Stimulated activated CD8-positive, alpha-beta memory T cell treated with anti-CD3 and anti-CD28 coated beads, Interleukin-15, amount 100 ng/mL, for 1 hour (primary cell): ENCODE measurements around the gene SYCE3.

Experiments used
- DNase-seq: peaks from one replicate; pipeline ENCODE4 v3.0.0-alpha.2; 2020; ENCODE audit warnings: low read depth

SYCE3 gene

GRCh38 chr22:50600538-50600937 is 37.8 kb upstream of the SYCE3 start, which contains the start of gene MAPK8IP2:
TSS of gene MAPK8IP2 (plus strand) at chr22:50600793. CDS start at chr22:50600819, 26 bp downstream.
- no peak for DNase-seq

GRCh38 chr22:50599816-50600455 is 37.2 kb upstream of the SYCE3 start:
- no peak for DNase-seq

- no peak for DNase-seq
These were observed 34.4 kb upstream of the SYCE3 start for GRCh38 chr22:50597097-50597496.

GRCh38 chr22:50595189-50595588 is 32.5 kb upstream of the SYCE3 start:
- DNase-seq = no peak

GRCh38 chr22:50587407-50587806 is 24.7 kb upstream of the SYCE3 start:
- no peak for DNase-seq

GRCh38 chr22:50586416-50586815 is 23.7 kb upstream of the SYCE3 start:
- no peak for DNase-seq

GRCh38 chr22:50585781-50586180 is 23.1 kb upstream of the SYCE3 start:
- no peak for DNase-seq

- no peak for DNase-seq
These were observed 22.5 kb upstream of the SYCE3 start for GRCh38 chr22:50585238-50585637.

GRCh38 chr22:50584106-50585096 is 21.7 kb upstream of the SYCE3 start:
- DNase-seq = no peak

- DNase-seq = no peak
These were observed 20.7 kb upstream of the SYCE3 start for GRCh38 chr22:50583294-50583861.

GRCh38 chr22:50582493-50583293 is 20.0 kb upstream of the SYCE3 start, which contains the start of gene CHKB:
TSS of gene CHKB (minus strand) at chr22:50582849. CDS start at chr22:50582781, 68 bp downstream.
- peak; percentile 94 for DNase-seq

GRCh38 chr22:50581950-50582492 is 19.3 kb upstream of the SYCE3 start:
- no peak for DNase-seq

GRCh38 chr22:50581031-50581949 is 18.6 kb upstream of the SYCE3 start:
- no peak for DNase-seq

- no peak for DNase-seq
These were observed 17.0 kb upstream of the SYCE3 start for GRCh38 chr22:50579752-50580151.

GRCh38 chr22:50578776-50579310 is 16.1 kb upstream of the SYCE3 start:
- no peak for DNase-seq

GRCh38 chr22:50577987-50578775 is 15.5 kb upstream of the SYCE3 start, which contains the start of gene CPT1B:
TSS of gene CPT1B (minus strand) at chr22:50578427. CDS start at chr22:50577915, 512 bp downstream.
- DNase-seq = no peak

- DNase-seq = no peak
These were observed 14.9 kb upstream of the SYCE3 start for GRCh38 chr22:50577697-50577986.

GRCh38 chr22:50576806-50577696 is 14.3 kb upstream of the SYCE3 start:
- no peak for DNase-seq
